ENCODE results near the gene ATN1.
"Not testable (repeated sequence)": the region's sequence is repeated elsewhere in the genome, so short reads cannot be mapped to it uniquely, and the experiment has no call there.

ATN1 gene

GRCh38 chr12:6927379-6928021 is at the start of gene ATN1:
ATN1 (plus strand) TSS chr12:6927959; CDS start chr12:6934002, 6,043 bp downstream.
- Histone ChIP-seq H3K9me3 (ENCODE audit: control insufficient read depth in 1 of 2, low read length in 2 of 2) (no peaks in the 10 kb centered on the region), H3K27ac (ENCODE audit: low read depth, low read length) (peak within 1 kb of the TSS; percentile 86), H3K4me1 (ENCODE audit: control insufficient read depth in 1 of 2, insufficient read depth in 2 of 2, low read length in 2 of 2) (peaks cover 49 to 59% of the 10 kb centered on the region in 2 donors), H3K36me3 (ENCODE audit: control insufficient read depth in 1 of 2, insufficient read depth in 2 of 2, low read length in 2 of 2) (no peaks in the 10 kb centered on the region), H3K9ac (ENCODE audit: low read depth in 1 of 2, low read length in 2 of 2) (peak within 1 kb of the TSS; percentile 77 to 90), H3K4me3 (ENCODE audit: low read depth in 1 of 2, low read length in 2 of 2) (peak within 1 kb of the TSS; percentile 85 to 89), H3K27me3 (ENCODE audit: control insufficient read depth in 1 of 2, insufficient read depth in 2 of 2, low read length in 2 of 2) (no peaks in the 10 kb centered on the region)

GRCh38 chr12:6879824-6880223 is 47.9 kb upstream of the ATN1 start:
- not testable (repeated sequence) for H3K4me3 ChIP-seq (ENCODE audit: low read depth in 1 of 2, low read length in 2 of 2); H3K9me3 ChIP-seq (ENCODE audit: control insufficient read depth in 1 of 2, low read length in 2 of 2); H3K27ac ChIP-seq (ENCODE audit: low read depth, low read length); H3K9ac ChIP-seq (ENCODE audit: low read depth in 1 of 2, low read length in 2 of 2); H3K36me3 ChIP-seq (ENCODE audit: control insufficient read depth in 1 of 2, insufficient read depth in 2 of 2, low read length in 2 of 2); H3K4me1 ChIP-seq (ENCODE audit: control insufficient read depth in 1 of 2, insufficient read depth in 2 of 2, low read length in 2 of 2); H3K27me3 ChIP-seq (ENCODE audit: control insufficient read depth in 1 of 2, insufficient read depth in 2 of 2, low read length in 2 of 2)

- Histone ChIP-seq H3K4me3 (ENCODE audit: low read depth in 1 of 2, low read length in 2 of 2) (no peak overlapping the region), H3K9me3 (ENCODE audit: control insufficient read depth in 1 of 2, low read length in 2 of 2) (no peaks in the 10 kb centered on the region), H3K27ac (ENCODE audit: low read depth, low read length) (no peak overlapping the region), H3K9ac (ENCODE audit: low read depth in 1 of 2, low read length in 2 of 2) (no peak overlapping the region), H3K36me3 (ENCODE audit: control insufficient read depth in 1 of 2, insufficient read depth in 2 of 2, low read length in 2 of 2) (peaks cover 0 to 8% of the 10 kb centered on the region in 2 donors), H3K4me1 (ENCODE audit: control insufficient read depth in 1 of 2, insufficient read depth in 2 of 2, low read length in 2 of 2) (no peaks in the 10 kb centered on the region), H3K27me3 (ENCODE audit: control insufficient read depth in 1 of 2, insufficient read depth in 2 of 2, low read length in 2 of 2) (no peaks in the 10 kb centered on the region)
Observed at GRCh38 chr12:6883252-6883651, 44.5 kb upstream of the ATN1 start.

- Histone ChIP-seq H3K9ac (ENCODE audit: low read depth in 1 of 2, low read length in 2 of 2) (no peak overlapping the region), H3K4me3 (ENCODE audit: low read depth in 1 of 2, low read length in 2 of 2) (no peak overlapping the region), H3K4me1 (ENCODE audit: control insufficient read depth in 1 of 2, insufficient read depth in 2 of 2, low read length in 2 of 2) (no peaks in the 10 kb centered on the region), H3K9me3 (ENCODE audit: control insufficient read depth in 1 of 2, low read length in 2 of 2) (no peaks in the 10 kb centered on the region), H3K27ac (ENCODE audit: low read depth, low read length) (no peak overlapping the region), H3K27me3 (ENCODE audit: control insufficient read depth in 1 of 2, insufficient read depth in 2 of 2, low read length in 2 of 2) (no peaks in the 10 kb centered on the region), H3K36me3 (ENCODE audit: control insufficient read depth in 1 of 2, insufficient read depth in 2 of 2, low read length in 2 of 2) (peaks cover 0 to 8% of the 10 kb centered on the region in 2 donors)
Observed at GRCh38 chr12:6883683-6884082, 44.1 kb upstream of the ATN1 start.

GRCh38 chr12:6884539-6884938 is 43.2 kb upstream of the ATN1 start:
- H3K36me3 ChIP-seq (ENCODE audit: control insufficient read depth in 1 of 2, insufficient read depth in 2 of 2, low read length in 2 of 2): peaks cover 0 to 8% of the 10 kb centered on the region in 2 donors
- H3K9ac ChIP-seq (ENCODE audit: low read depth in 1 of 2, low read length in 2 of 2): no peak overlapping the region
- no peak overlapping the region for H3K4me3 ChIP-seq (ENCODE audit: low read depth in 1 of 2, low read length in 2 of 2)
- no peaks in the 10 kb centered on the region for H3K4me1 ChIP-seq (ENCODE audit: control insufficient read depth in 1 of 2, insufficient read depth in 2 of 2, low read length in 2 of 2)
- no peaks in the 10 kb centered on the region for H3K9me3 ChIP-seq (ENCODE audit: control insufficient read depth in 1 of 2, low read length in 2 of 2)
- H3K27ac ChIP-seq (ENCODE audit: low read depth, low read length): no peak overlapping the region
- no peaks in the 10 kb centered on the region for H3K27me3 ChIP-seq (ENCODE audit: control insufficient read depth in 1 of 2, insufficient read depth in 2 of 2, low read length in 2 of 2)

- not testable (repeated sequence) for H3K9ac ChIP-seq (ENCODE audit: low read depth in 1 of 2, low read length in 2 of 2); H3K9me3 ChIP-seq (ENCODE audit: control insufficient read depth in 1 of 2, low read length in 2 of 2); H3K27ac ChIP-seq (ENCODE audit: low read depth, low read length); H3K4me1 ChIP-seq (ENCODE audit: control insufficient read depth in 1 of 2, insufficient read depth in 2 of 2, low read length in 2 of 2); H3K27me3 ChIP-seq (ENCODE audit: control insufficient read depth in 1 of 2, insufficient read depth in 2 of 2, low read length in 2 of 2); H3K4me3 ChIP-seq (ENCODE audit: low read depth in 1 of 2, low read length in 2 of 2); H3K36me3 ChIP-seq (ENCODE audit: control insufficient read depth in 1 of 2, insufficient read depth in 2 of 2, low read length in 2 of 2)
Observed at GRCh38 chr12:6886206-6886999, 41.4 kb upstream of the ATN1 start.

- Histone ChIP-seq H3K4me1 (ENCODE audit: control insufficient read depth in 1 of 2, insufficient read depth in 2 of 2, low read length in 2 of 2) (peaks cover 9 to 11% of the 10 kb centered on the region in 2 donors), H3K27me3 (ENCODE audit: control insufficient read depth in 1 of 2, insufficient read depth in 2 of 2, low read length in 2 of 2) (no peaks in the 10 kb centered on the region), H3K36me3 (ENCODE audit: control insufficient read depth in 1 of 2, insufficient read depth in 2 of 2, low read length in 2 of 2) (peaks cover 0 to 8% of the 10 kb centered on the region in 2 donors), H3K4me3 (ENCODE audit: low read depth in 1 of 2, low read length in 2 of 2) (no peak overlapping the region), H3K9ac (ENCODE audit: low read depth in 1 of 2, low read length in 2 of 2) (no peak overlapping the region), H3K27ac (ENCODE audit: low read depth, low read length) (no peak overlapping the region), H3K9me3 (ENCODE audit: control insufficient read depth in 1 of 2, low read length in 2 of 2) (no peaks in the 10 kb centered on the region)
Observed at GRCh38 chr12:6887460-6887859, 40.3 kb upstream of the ATN1 start.

- Histone ChIP-seq H3K27ac (ENCODE audit: low read depth, low read length) (no peak overlapping the region), H3K9me3 (ENCODE audit: control insufficient read depth in 1 of 2, low read length in 2 of 2) (no peaks in the 10 kb centered on the region)
Observed at GRCh38 chr12:6888360-6888759, 39.4 kb upstream of the ATN1 start.

GRCh38 chr12:6888794-6889193 is 39.0 kb upstream of the ATN1 start:
- H3K9ac ChIP-seq (ENCODE audit: low read depth in 1 of 2, low read length in 2 of 2); H3K36me3 ChIP-seq (ENCODE audit: control insufficient read depth in 1 of 2, insufficient read depth in 2 of 2, low read length in 2 of 2); H3K4me3 ChIP-seq (ENCODE audit: low read depth in 1 of 2, low read length in 2 of 2); H3K9me3 ChIP-seq (ENCODE audit: control insufficient read depth in 1 of 2, low read length in 2 of 2); H3K27me3 ChIP-seq (ENCODE audit: control insufficient read depth in 1 of 2, insufficient read depth in 2 of 2, low read length in 2 of 2); H3K27ac ChIP-seq (ENCODE audit: low read depth, low read length): not testable (repeated sequence)
- peaks cover 9 to 11% of the 10 kb centered on the region in 2 donors for H3K4me1 ChIP-seq (ENCODE audit: control insufficient read depth in 1 of 2, insufficient read depth in 2 of 2, low read length in 2 of 2)

More at GRCh38 chr12:6888360-6888759, 39.4 kb upstream of the ATN1 start:
- Histone ChIP-seq H3K4me3 (ENCODE audit: low read depth in 1 of 2, low read length in 2 of 2) (no peak overlapping the region), H3K9ac (ENCODE audit: low read depth in 1 of 2, low read length in 2 of 2) (no peak overlapping the region), H3K36me3 (ENCODE audit: control insufficient read depth in 1 of 2, insufficient read depth in 2 of 2, low read length in 2 of 2) (peaks cover 0 to 8% of the 10 kb centered on the region in 2 donors), H3K4me1 (ENCODE audit: control insufficient read depth in 1 of 2, insufficient read depth in 2 of 2, low read length in 2 of 2) (peaks cover 9 to 11% of the 10 kb centered on the region in 2 donors), H3K27me3 (ENCODE audit: control insufficient read depth in 1 of 2, insufficient read depth in 2 of 2, low read length in 2 of 2) (no peaks in the 10 kb centered on the region)

GRCh38 chr12:6889775-6890573 is 37.8 kb upstream of the ATN1 start:
- not testable (repeated sequence) for H3K27ac ChIP-seq (ENCODE audit: low read depth, low read length)
- peak overlapping the region in 1 of 2 donors; percentile 70 for H3K4me3 ChIP-seq (ENCODE audit: low read depth in 1 of 2, low read length in 2 of 2)
- H3K9ac ChIP-seq (ENCODE audit: low read depth in 1 of 2, low read length in 2 of 2): peak overlapping the region; percentile 65 to 84

More at GRCh38 chr12:6889775-6890573, 37.8 kb upstream of the ATN1 start:
- H3K27me3 ChIP-seq (ENCODE audit: control insufficient read depth in 1 of 2, insufficient read depth in 2 of 2, low read length in 2 of 2); H3K36me3 ChIP-seq (ENCODE audit: control insufficient read depth in 1 of 2, insufficient read depth in 2 of 2, low read length in 2 of 2); H3K9me3 ChIP-seq (ENCODE audit: control insufficient read depth in 1 of 2, low read length in 2 of 2): not testable (repeated sequence)
- peaks cover 9 to 11% of the 10 kb centered on the region in 2 donors for H3K4me1 ChIP-seq (ENCODE audit: control insufficient read depth in 1 of 2, insufficient read depth in 2 of 2, low read length in 2 of 2)
